NT2/D1 (cell line): ENCODE measurements around the gene NUBP2.
A peak's percentile ranks its signal among the peaks of the same experiment; 100 is the strongest.

Experiments used
- DNase-seq: peaks from one replicate; pipeline ENCODE4 v3.0.0-alpha.2; 2011; ENCODE audit warnings: low read depth, low spot score
- H3K27me3 ChIP-seq: 2 replicates; pipeline ENCODE4 v1.6.0; 2011; ENCODE audit warnings: mild to moderate bottlenecking; ENCODE audit not compliant: insufficient read length, insufficient read depth
- H3K36me3 ChIP-seq: 2 replicates; pipeline ENCODE4 v1.6.1; 2011; ENCODE audit warnings: mild to moderate bottlenecking, low read length, mixed read lengths; ENCODE audit not compliant: insufficient read depth, insufficient read length
- H3K4me1 ChIP-seq: 2 replicates; pipeline ENCODE4 v1.5.1; 2011; ENCODE audit not compliant: insufficient read depth, insufficient read length
- H3K4me3 ChIP-seq: 2 replicates; pipeline ENCODE4 v1.5.1; 2011; ENCODE audit warnings: low read depth; ENCODE audit not compliant: insufficient read length
- H3K9ac ChIP-seq: 2 replicates; pipeline ENCODE4 v1.6.0; 2011; ENCODE audit warnings: low read depth; ENCODE audit not compliant: insufficient read length
- H3K9me3 ChIP-seq: 2 replicates; pipeline ENCODE4 v1.5.1; 2011; ENCODE audit warnings: mild to moderate bottlenecking, low read length; ENCODE audit not compliant: insufficient read depth
- SUZ12 ChIP-seq: IDR thresholded peaks from 2 replicates; pipeline ENCODE4 v1.6.1; 2011; ENCODE audit not compliant: insufficient read length, insufficient read depth; ENCODE audit errors: extremely low read depth
- YY1 ChIP-seq: IDR thresholded peaks from 2 replicates; pipeline ENCODE4 v1.6.1; 2011; ENCODE audit not compliant: insufficient read length, insufficient read depth
- ZNF274 ChIP-seq: IDR thresholded peaks from 2 replicates; pipeline ENCODE4 v1.6.1; 2011; ENCODE audit warnings: mild to moderate bottlenecking, low read depth, low read length

Gene NUBP2

GRCh38 chr16:1822801-1823200 is 40.0 kb downstream of the NUBP2 start:
- no peak for DNase-seq
- no peak overlapping the region for H3K9ac ChIP-seq
- no peaks in the 10 kb centered on the region for H3K9me3 ChIP-seq
- no peak overlapping the region for H3K4me3 ChIP-seq
- H3K36me3 ChIP-seq: peaks cover 21% of the 10 kb centered on the region
- TF ChIP-seq SUZ12 (no peak), ZNF274 (no peak), YY1 (no peak)
- H3K4me1 ChIP-seq: no peaks in the 10 kb centered on the region
- peaks cover 12% of the 10 kb centered on the region for H3K27me3 ChIP-seq

DNA sequence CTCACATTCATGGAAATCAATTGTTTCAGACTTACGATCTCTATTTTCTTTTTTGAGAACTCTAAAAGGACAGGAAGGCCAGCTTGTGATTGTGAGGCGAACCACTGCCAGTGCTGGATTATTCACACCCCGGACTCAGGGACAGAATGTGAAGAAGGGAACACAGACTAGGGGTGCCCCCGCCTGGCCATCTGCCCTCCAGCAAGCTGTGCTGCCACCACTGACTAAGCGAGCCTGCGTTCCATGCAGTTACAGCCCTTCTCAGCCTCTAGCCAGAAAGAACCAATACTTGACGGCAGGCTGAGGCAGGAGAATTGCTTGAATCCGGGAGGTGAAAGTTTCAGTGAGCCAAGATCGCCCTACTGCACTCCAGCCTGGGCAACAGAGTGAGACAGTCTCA is 41.1 kb downstream of the NUBP2 start:
- H3K4me3 ChIP-seq: no peak overlapping the region
- H3K9ac ChIP-seq: no peak overlapping the region
- DNase-seq: no peak
- H3K4me1 ChIP-seq: no peaks in the 10 kb centered on the region
- peaks cover 22% of the 10 kb centered on the region for H3K36me3 ChIP-seq
- peaks cover 12% of the 10 kb centered on the region for H3K27me3 ChIP-seq
- H3K9me3 ChIP-seq: no peaks in the 10 kb centered on the region
- TF ChIP-seq YY1: no peak
- no peak for TF ChIP-seq SUZ12
- no peak for TF ChIP-seq ZNF274

DNA sequence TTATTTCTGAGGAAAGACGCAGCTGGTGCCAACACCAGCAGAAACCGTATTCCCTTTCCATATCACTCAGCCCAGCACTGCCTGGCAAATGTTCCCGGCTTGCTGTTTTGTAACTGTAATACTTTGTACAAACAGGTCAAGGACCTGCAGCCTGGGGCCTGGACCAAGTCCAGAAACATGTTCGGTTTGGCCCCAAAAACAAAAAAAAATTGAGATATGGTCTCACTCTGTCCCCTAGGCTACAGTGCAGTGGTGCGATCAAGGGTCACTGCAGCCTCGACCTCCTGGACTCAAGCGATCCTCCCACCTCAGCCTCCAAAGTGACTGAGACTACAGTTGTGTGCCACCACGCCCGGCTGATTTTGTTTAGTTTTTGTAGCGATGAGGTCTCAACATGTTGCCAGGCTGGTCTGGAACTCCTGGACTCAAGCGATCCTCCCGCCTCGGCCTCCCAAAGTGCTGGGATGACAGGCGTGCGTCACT is 42.7 kb downstream of the NUBP2 start:
- Histone ChIP-seq H3K4me3 (peak overlapping the region; percentile 100), H3K27me3 (peaks cover 12% of the 10 kb centered on the region), H3K9ac (peak overlapping the region; percentile 76), H3K36me3 (peaks cover 30% of the 10 kb centered on the region), H3K9me3 (no peaks in the 10 kb centered on the region), H3K4me1 (peaks cover 2% of the 10 kb centered on the region)
- DNase-seq: no peak
- TF ChIP-seq ZNF274 (no peak), YY1 (no peak), SUZ12 (no peak)

- Histone ChIP-seq H3K36me3 (peaks cover 28% of the 10 kb centered on the region), H3K9me3 (no peaks in the 10 kb centered on the region), H3K4me3 (peak overlapping the region; percentile 100), H3K27me3 (peaks cover 12% of the 10 kb centered on the region), H3K9ac (peak overlapping the region; percentile 76), H3K4me1 (peaks cover 2% of the 10 kb centered on the region)
- DNase-seq: no peak
- TF ChIP-seq SUZ12 (no peak), YY1 (no peak)
These were observed 43.3 kb downstream of the NUBP2 start for GRCh38 chr16:1825864-1826690.

- Histone ChIP-seq H3K4me3 (peak within 1 kb of the TSS; percentile 100), H3K27me3 (peaks cover 12% of the 10 kb centered on the region), H3K9me3 (no peaks in the 10 kb centered on the region), H3K4me1 (peaks cover 2% of the 10 kb centered on the region), H3K9ac (peak within 1 kb of the TSS; percentile 99), H3K36me3 (peaks cover 26% of the 10 kb centered on the region)
- peak; percentile 86 for TF ChIP-seq YY1
- TF ChIP-seq ZNF274: no peak
- TF ChIP-seq SUZ12: no peak
- peak; percentile 90 for DNase-seq
These were observed 44.2 kb downstream of the NUBP2 start, which contains the start of the genes FAHD1 and HAGH for GRCh38 chr16:1826691-1827573. Gene FAHD1 (plus strand): TSS chr16:1827206. CDS start chr16:1827239, 33 bp downstream. Gene HAGH (minus strand): TSS chr16:1826825. CDS start chr16:1826787, 38 bp downstream.

DNA sequence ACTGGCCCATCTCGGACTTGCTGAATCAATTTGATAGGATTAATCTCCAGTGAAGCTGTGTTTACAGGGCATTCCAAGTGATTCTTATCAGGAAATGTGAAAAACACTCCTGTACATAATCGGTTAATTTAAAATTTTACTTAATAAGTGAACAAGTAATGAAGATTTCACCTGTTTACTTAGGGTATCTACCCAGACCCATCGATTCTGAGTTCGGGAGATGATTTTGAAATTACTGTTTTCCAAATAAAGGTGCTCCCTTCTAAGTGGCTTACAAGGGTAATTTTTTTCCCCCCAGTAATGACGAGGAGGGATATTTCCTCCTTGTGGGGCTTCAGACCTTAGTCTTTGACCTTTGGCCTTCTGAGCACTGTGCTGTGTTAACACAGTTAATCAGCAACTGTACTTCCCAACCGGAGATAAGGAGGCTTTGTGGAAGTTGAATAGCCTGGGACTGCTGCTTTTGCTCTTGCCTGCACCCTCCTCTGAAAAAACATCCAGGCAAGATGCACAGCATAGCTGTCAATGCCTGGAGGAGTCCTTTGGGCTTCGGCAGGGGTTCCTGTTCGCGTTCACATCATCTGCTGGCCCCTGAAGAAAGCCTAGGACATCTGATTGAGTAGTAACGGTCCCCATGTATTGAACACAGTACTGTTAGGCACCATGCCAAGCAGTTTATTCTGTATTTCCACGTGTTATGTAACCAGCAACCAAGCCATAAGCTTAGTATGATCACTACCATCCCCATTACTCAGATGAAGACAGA is 46.1 kb downstream of the NUBP2 start:
- H3K4me1 ChIP-seq: peaks cover 2% of the 10 kb centered on the region
- peaks cover 12% of the 10 kb centered on the region for H3K27me3 ChIP-seq
- peaks cover 17% of the 10 kb centered on the region for H3K36me3 ChIP-seq
- no peak overlapping the region for H3K4me3 ChIP-seq
- TF ChIP-seq YY1: no peak
- TF ChIP-seq SUZ12: no peak
- no peak for TF ChIP-seq ZNF274
- no peak for DNase-seq
- no peaks in the 10 kb centered on the region for H3K9me3 ChIP-seq
- H3K9ac ChIP-seq: peak overlapping the region; percentile 28
